HEK293 (cell line): ENCODE data around the gene MIEN1.
A peak's percentile ranks its signal among the peaks of the same experiment; 100 is the strongest.

ENCODE experiments used
- BCL11A ChIP-seq: fragments of 450-650 bp; formaldehyde crosslinking; IDR thresholded peaks from 2 replicates; pipeline ENCODE4 v1.5.1; 2016; ENCODE audit warnings: low read depth, missing biosample characterization, missing genetic modification characterization
- KLF16 ChIP-seq: fragments of 450-650 bp; formaldehyde crosslinking; IDR thresholded peaks from 2 replicates; pipeline ENCODE4 v1.5.1; 2017; ENCODE audit warnings: missing biosample characterization, missing genetic modification characterization
- SETDB1 ChIP-seq: IDR thresholded peaks from one replicate; pipeline ENCODE4 v1.6.1; 2017; ENCODE audit warnings: mild to moderate bottlenecking, low read length, moderate library complexity, mixed read lengths; ENCODE audit not compliant: insufficient read length
- ZFP3 ChIP-seq: fragments of 450-650 bp; formaldehyde crosslinking; IDR thresholded peaks from 2 replicates; pipeline ENCODE4 v1.5.1; 2016; ENCODE audit warnings: low read depth, missing biosample characterization, missing genetic modification characterization
- ZFP37 ChIP-seq: fragments of 450-650 bp; formaldehyde crosslinking; IDR thresholded peaks from 2 replicates; pipeline ENCODE4 v1.5.1; 2016; ENCODE audit warnings: missing biosample characterization, missing genetic modification characterization
- ZNF132 ChIP-seq: fragments of 450-650 bp; formaldehyde crosslinking; IDR thresholded peaks from 2 replicates; pipeline ENCODE4 v1.5.1; 2017; ENCODE audit warnings: missing biosample characterization, missing genetic modification characterization, borderline replicate concordance
- ZNF138 ChIP-seq: fragments of 450-650 bp; formaldehyde crosslinking; IDR thresholded peaks from 2 replicates; pipeline ENCODE4 v1.5.1; 2016; ENCODE audit warnings: missing biosample characterization, missing genetic modification characterization, borderline replicate concordance
- ZNF157 ChIP-seq: fragments of 450-650 bp; formaldehyde crosslinking; IDR thresholded peaks from 2 replicates; pipeline ENCODE4 v1.5.1; 2016; ENCODE audit warnings: missing biosample characterization, missing genetic modification characterization
- ZNF202 ChIP-seq: fragments of 450-650 bp; formaldehyde crosslinking; IDR thresholded peaks from 2 replicates; pipeline ENCODE4 v1.5.1; 2016; ENCODE audit warnings: missing biosample characterization, missing genetic modification characterization, borderline replicate concordance
- ZNF311 ChIP-seq: fragments of 450-650 bp; formaldehyde crosslinking; IDR thresholded peaks from 2 replicates; pipeline ENCODE4 v1.5.1; 2017; ENCODE audit warnings: missing biosample characterization, missing genetic modification characterization, borderline replicate concordance
- ZNF404 ChIP-seq: fragments of 450-650 bp; formaldehyde crosslinking; IDR thresholded peaks from 2 replicates; pipeline ENCODE4 v1.5.1; 2017; ENCODE audit warnings: missing biosample characterization, missing genetic modification characterization
- ZNF530 ChIP-seq: fragments of 450-650 bp; formaldehyde crosslinking; IDR thresholded peaks from 2 replicates; pipeline ENCODE4 v1.5.1; 2016; ENCODE audit warnings: low read depth, missing biosample characterization, missing genetic modification characterization
- ZNF560 ChIP-seq: fragments of 450-650 bp; formaldehyde crosslinking; IDR thresholded peaks from 2 replicates; pipeline ENCODE4 v1.5.1; 2017; ENCODE audit warnings: missing biosample characterization, missing genetic modification characterization, borderline replicate concordance
- ZNF571 ChIP-seq: fragments of 450-650 bp; formaldehyde crosslinking; IDR thresholded peaks from 2 replicates; pipeline ENCODE4 v1.5.0; 2017; ENCODE audit warnings: missing biosample characterization, missing genetic modification characterization
- ZNF747 ChIP-seq: fragments of 450-650 bp; formaldehyde crosslinking; IDR thresholded peaks from 2 replicates; pipeline ENCODE4 v1.5.1; 2016; ENCODE audit warnings: missing biosample characterization, missing genetic modification characterization
- ZNF768 ChIP-seq: fragments of 450-650 bp; formaldehyde crosslinking; IDR thresholded peaks from 2 replicates; pipeline ENCODE4 v1.5.1; 2018; ENCODE audit warnings: missing biosample characterization, mild to moderate bottlenecking, missing genetic modification characterization
- TF ChIP-seq, protein P1 (sequence below): IDR thresholded peaks from 2 replicates; pipeline ENCODE4 v1.6.1; 2011; ENCODE audit warnings: mild to moderate bottlenecking, low read depth, low read length, borderline replicate concordance
- TF ChIP-seq, protein P2 (sequence below): fragments of 450-650 bp; formaldehyde crosslinking; IDR thresholded peaks from 2 replicates; pipeline ENCODE4 v1.5.1; 2016; ENCODE audit warnings: missing biosample characterization, missing genetic modification characterization, borderline replicate concordance
- TF ChIP-seq, protein P3 (sequence below): fragments of 450-650 bp; formaldehyde crosslinking; IDR thresholded peaks from 2 replicates; pipeline ENCODE4 v1.5.1; 2017; ENCODE audit warnings: missing biosample characterization, missing genetic modification characterization
- TF ChIP-seq, protein P4 (sequence below): fragments of 450-650 bp; IDR thresholded peaks from 2 replicates; pipeline ENCODE4 v1.5.1; 2018; ENCODE audit warnings: missing biosample characterization, mild to moderate bottlenecking, missing genetic modification characterization
- TF ChIP-seq, protein P5 (sequence below): fragments of 450-650 bp; formaldehyde crosslinking; conservative IDR thresholded peaks from 2 replicates; pipeline ENCODE4 v1.5.1; 2016; ENCODE audit warnings: low read depth, missing biosample characterization, missing genetic modification characterization
- TF ChIP-seq, protein P6 (sequence below): sonication (generic); formaldehyde crosslinking; IDR thresholded peaks from 2 replicates; pipeline ENCODE4 v1.8.1; 2022; ENCODE audit warnings: mild to moderate bottlenecking, moderate library complexity, missing genetic modification reagents
- TF ChIP-seq, protein P7 (sequence below): fragments of 450-650 bp; formaldehyde crosslinking; IDR thresholded peaks from 2 replicates; pipeline ENCODE4 v1.5.1; 2016; ENCODE audit warnings: missing biosample characterization, missing genetic modification characterization, low read depth

MIEN1 gene

DNA sequence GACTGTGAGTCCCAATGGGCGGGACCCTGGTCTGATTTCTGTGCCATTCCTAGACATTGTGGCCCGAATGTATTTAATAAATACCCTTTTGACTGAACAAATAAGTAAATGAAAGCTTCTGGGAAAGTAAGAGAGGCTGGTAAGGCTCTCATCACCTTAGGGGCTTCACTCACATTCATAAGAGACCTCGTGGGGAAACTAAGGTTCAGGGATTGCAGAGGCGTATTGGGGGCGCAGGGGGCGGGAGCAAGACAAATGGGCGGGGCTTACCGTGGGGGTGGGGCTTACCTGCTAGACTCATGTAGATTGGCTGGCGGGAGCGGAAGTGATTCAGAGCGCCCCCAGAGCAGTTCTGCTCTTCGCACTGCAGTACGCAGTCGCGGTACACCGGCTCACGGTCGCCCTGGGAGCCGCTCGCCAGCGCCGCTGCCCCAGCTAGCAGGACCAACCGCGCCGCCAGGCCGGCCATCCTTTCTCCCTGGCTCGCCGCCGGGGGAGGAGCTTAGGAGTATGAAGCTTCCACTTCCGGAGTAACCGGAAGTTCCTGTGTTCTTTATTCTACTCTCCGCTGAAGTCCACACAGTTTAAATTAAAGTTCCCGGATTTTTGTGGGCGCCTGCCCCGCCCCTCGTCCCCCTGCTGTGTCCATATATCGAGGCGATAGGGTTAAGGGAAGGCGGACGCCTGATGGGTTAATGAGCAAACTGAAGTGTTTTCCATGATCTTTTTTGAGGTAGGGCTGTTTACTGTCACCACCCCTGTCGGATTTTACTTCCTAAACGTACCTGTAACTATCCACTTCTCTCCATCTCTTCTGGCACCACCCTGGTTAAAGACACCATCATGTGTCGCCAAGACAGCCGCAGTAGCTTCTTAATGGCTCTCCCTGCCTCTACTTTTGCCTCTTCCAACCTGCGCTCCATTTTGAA lies 42.5 kb downstream of the MIEN1 start, which contains the start of gene PGAP3 (continued):
- TF ChIP-seq, protein P1, sequence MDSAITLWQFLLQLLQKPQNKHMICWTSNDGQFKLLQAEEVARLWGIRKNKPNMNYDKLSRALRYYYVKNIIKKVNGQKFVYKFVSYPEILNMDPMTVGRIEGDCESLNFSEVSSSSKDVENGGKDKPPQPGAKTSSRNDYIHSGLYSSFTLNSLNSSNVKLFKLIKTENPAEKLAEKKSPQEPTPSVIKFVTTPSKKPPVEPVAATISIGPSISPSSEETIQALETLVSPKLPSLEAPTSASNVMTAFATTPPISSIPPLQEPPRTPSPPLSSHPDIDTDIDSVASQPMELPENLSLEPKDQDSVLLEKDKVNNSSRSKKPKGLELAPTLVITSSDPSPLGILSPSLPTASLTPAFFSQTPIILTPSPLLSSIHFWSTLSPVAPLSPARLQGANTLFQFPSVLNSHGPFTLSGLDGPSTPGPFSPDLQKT, result peak; percentile 59; the same call in 1 of the 2 replicates
- TF ChIP-seq, protein P2, sequence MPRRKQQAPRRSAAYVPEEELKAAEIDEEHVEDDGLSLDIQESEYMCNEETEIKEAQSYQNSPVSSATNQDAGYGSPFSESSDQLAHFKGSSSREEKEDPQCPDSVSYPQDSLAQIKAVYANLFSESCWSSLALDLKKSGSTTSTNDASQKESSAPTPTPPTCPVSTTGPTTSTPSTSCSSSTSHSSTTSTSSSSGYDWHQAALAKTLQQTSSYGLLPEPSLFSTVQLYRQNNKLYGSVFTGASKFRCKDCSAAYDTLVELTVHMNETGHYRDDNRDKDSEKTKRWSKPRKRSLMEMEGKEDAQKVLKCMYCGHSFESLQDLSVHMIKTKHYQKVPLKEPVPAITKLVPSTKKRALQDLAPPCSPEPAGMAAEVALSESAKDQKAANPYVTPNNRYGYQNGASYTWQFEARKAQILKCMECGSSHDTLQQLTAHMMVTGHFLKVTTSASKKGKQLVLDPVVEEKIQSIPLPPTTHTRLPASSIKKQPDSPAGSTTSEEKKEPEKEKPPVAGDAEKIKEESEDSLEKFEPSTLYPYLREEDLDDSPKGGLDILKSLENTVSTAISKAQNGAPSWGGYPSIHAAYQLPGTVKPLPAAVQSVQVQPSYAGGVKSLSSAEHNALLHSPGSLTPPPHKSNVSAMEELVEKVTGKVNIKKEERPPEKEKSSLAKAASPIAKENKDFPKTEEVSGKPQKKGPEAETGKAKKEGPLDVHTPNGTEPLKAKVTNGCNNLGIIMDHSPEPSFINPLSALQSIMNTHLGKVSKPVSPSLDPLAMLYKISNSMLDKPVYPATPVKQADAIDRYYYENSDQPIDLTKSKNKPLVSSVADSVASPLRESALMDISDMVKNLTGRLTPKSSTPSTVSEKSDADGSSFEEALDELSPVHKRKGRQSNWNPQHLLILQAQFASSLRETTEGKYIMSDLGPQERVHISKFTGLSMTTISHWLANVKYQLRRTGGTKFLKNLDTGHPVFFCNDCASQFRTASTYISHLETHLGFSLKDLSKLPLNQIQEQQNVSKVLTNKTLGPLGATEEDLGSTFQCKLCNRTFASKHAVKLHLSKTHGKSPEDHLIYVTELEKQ, result no peak
- TF ChIP-seq ZNF157 (tag by site-specific recombination), result no peak
- no peak for TF ChIP-seq ZNF404 (tag by site-specific recombination)
- TF ChIP-seq KLF16, result peak; percentile 87
- no peak for TF ChIP-seq SETDB1
- TF ChIP-seq ZNF138 (tag by site-specific recombination), result no peak
- TF ChIP-seq, protein P3, sequence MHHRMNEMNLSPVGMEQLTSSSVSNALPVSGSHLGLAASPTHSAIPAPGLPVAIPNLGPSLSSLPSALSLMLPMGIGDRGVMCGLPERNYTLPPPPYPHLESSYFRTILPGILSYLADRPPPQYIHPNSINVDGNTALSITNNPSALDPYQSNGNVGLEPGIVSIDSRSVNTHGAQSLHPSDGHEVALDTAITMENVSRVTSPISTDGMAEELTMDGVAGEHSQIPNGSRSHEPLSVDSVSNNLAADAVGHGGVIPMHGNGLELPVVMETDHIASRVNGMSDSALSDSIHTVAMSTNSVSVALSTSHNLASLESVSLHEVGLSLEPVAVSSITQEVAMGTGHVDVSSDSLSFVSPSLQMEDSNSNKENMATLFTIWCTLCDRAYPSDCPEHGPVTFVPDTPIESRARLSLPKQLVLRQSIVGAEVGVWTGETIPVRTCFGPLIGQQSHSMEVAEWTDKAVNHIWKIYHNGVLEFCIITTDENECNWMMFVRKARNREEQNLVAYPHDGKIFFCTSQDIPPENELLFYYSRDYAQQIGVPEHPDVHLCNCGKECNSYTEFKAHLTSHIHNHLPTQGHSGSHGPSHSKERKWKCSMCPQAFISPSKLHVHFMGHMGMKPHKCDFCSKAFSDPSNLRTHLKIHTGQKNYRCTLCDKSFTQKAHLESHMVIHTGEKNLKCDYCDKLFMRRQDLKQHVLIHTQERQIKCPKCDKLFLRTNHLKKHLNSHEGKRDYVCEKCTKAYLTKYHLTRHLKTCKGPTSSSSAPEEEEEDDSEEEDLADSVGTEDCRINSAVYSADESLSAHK (tag by site-specific recombination), result no peak
- TF ChIP-seq ZFP3 (tag by site-specific recombination), result no peak
- TF ChIP-seq, protein P4, sequence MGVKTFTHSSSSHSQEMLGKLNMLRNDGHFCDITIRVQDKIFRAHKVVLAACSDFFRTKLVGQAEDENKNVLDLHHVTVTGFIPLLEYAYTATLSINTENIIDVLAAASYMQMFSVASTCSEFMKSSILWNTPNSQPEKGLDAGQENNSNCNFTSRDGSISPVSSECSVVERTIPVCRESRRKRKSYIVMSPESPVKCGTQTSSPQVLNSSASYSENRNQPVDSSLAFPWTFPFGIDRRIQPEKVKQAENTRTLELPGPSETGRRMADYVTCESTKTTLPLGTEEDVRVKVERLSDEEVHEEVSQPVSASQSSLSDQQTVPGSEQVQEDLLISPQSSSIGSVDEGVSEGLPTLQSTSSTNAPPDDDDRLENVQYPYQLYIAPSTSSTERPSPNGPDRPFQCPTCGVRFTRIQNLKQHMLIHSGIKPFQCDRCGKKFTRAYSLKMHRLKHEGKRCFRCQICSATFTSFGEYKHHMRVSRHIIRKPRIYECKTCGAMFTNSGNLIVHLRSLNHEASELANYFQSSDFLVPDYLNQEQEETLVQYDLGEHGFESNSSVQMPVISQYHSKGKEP (tag by site-specific recombination), result no peak
- no peak for TF ChIP-seq ZNF747
- TF ChIP-seq, protein P5, sequence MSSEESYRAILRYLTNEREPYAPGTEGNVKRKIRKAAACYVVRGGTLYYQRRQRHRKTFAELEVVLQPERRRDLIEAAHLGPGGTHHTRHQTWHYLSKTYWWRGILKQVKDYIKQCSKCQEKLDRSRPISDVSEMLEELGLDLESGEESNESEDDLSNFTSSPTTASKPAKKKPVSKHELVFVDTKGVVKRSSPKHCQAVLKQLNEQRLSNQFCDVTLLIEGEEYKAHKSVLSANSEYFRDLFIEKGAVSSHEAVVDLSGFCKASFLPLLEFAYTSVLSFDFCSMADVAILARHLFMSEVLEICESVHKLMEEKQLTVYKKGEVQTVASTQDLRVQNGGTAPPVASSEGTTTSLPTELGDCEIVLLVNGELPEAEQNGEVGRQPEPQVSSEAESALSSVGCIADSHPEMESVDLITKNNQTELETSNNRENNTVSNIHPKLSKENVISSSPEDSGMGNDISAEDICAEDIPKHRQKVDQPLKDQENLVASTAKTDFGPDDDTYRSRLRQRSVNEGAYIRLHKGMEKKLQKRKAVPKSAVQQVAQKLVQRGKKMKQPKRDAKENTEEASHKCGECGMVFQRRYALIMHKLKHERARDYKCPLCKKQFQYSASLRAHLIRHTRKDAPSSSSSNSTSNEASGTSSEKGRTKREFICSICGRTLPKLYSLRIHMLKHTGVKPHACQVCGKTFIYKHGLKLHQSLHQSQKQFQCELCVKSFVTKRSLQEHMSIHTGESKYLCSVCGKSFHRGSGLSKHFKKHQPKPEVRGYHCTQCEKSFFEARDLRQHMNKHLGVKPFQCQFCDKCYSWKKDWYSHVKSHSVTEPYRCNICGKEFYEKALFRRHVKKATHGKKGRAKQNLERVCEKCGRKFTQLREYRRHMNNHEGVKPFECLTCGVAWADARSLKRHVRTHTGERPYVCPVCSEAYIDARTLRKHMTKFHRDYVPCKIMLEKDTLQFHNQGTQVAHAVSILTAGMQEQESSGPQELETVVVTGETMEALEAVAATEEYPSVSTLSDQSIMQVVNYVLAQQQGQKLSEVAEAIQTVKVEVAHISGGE (tag by site-specific recombination), result peak; percentile 97
- TF ChIP-seq, protein P6, sequence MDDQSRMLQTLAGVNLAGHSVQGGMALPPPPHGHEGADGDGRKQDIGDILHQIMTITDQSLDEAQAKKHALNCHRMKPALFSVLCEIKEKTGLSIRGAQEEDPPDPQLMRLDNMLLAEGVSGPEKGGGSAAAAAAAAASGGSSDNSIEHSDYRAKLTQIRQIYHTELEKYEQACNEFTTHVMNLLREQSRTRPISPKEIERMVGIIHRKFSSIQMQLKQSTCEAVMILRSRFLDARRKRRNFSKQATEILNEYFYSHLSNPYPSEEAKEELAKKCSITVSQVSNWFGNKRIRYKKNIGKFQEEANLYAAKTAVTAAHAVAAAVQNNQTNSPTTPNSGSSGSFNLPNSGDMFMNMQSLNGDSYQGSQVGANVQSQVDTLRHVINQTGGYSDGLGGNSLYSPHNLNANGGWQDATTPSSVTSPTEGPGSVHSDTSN (CRISPR knock-in tag), result no peak
- TF ChIP-seq ZNF768 (tag by site-specific recombination), result no peak
- no peak for TF ChIP-seq ZNF311 (tag by site-specific recombination)
- no peak for TF ChIP-seq BCL11A (tag by site-specific recombination)
- TF ChIP-seq ZNF132 (tag by site-specific recombination), result no peak
- no peak for TF ChIP-seq ZNF571 (tag by site-specific recombination)
- no peak for TF ChIP-seq ZNF530 (tag by site-specific recombination)
- no peak for TF ChIP-seq ZFP37 (tag by site-specific recombination)
- TF ChIP-seq ZNF202 (tag by site-specific recombination), result no peak
- TF ChIP-seq, protein P7, sequence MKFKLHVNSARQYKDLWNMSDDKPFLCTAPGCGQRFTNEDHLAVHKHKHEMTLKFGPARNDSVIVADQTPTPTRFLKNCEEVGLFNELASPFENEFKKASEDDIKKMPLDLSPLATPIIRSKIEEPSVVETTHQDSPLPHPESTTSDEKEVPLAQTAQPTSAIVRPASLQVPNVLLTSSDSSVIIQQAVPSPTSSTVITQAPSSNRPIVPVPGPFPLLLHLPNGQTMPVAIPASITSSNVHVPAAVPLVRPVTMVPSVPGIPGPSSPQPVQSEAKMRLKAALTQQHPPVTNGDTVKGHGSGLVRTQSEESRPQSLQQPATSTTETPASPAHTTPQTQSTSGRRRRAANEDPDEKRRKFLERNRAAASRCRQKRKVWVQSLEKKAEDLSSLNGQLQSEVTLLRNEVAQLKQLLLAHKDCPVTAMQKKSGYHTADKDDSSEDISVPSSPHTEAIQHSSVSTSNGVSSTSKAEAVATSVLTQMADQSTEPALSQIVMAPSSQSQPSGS (tag by site-specific recombination), result no peak
- no peak for TF ChIP-seq ZNF560 (tag by site-specific recombination)
